SU-DHL-6 (cell line): ENCODE measurements around the gene MACF1.

ENCODE experiments used
- H2AFZ ChIP-seq: fragments of 200-600 bp; sonication (generic); 2 replicates; pipeline ENCODE4 v1.6.1; 2014; ENCODE audit warnings: low read depth, mild to moderate bottlenecking, moderate library complexity, mixed read lengths, antibody characterized with exemption, low read length; ENCODE audit not compliant: severe bottlenecking
- H3F3A ChIP-seq: fragments of 200-600 bp; shearing (Covaris generic); 2 replicates; pipeline ENCODE4 v1.6.0; 2016; ENCODE audit warnings: antibody characterized with exemption, mild to moderate bottlenecking; ENCODE audit not compliant: insufficient read depth
- H3K27ac ChIP-seq: fragments of 200-600 bp; sonication (generic); 2 replicates; pipeline ENCODE4 v1.5.1; 2016; ENCODE audit warnings: low read depth, mild to moderate bottlenecking, low read length, moderate library complexity, mixed read lengths
- H3K27me3 ChIP-seq: fragments of 200-600 bp; sonication (generic), shearing (Covaris generic); 2 replicates; pipeline ENCODE4 v1.6.0; 2014; ENCODE audit warnings: mild to moderate bottlenecking, low read length
- H3K36me3 ChIP-seq: fragments of 200-600 bp; sonication (generic); 2 replicates; pipeline ENCODE4 v1.6.1; 2014; ENCODE audit warnings: mild to moderate bottlenecking, low read length, mixed read lengths
- H3K4me2 ChIP-seq: fragments of 300-600, 200-600 bp; shearing (Covaris generic), sonication (generic); 2 replicates; pipeline ENCODE4 v1.6.0; 2014; ENCODE audit warnings: low read length, low read depth, mild to moderate bottlenecking; ENCODE audit not compliant: poor library complexity, severe bottlenecking
- H3K4me3 ChIP-seq: fragments of 200-600 bp; sonication (generic); 2 replicates; pipeline ENCODE4 v1.5.1; 2014; ENCODE audit warnings: antibody characterized with exemption, low read length, mild to moderate bottlenecking, mixed read lengths; ENCODE audit not compliant: insufficient read depth, poor library complexity, severe bottlenecking
- H3K79me2 ChIP-seq: fragments of 200-600 bp; sonication (generic); 2 replicates; pipeline ENCODE4 v1.6.1; 2014; ENCODE audit warnings: mild to moderate bottlenecking, low read length, moderate library complexity; ENCODE audit not compliant: insufficient read depth
- H3K9ac ChIP-seq: fragments of 200-600 bp; sonication (generic); 2 replicates; pipeline ENCODE4 v1.7.0; 2014; ENCODE audit warnings: mild to moderate bottlenecking, low read length
- H3K9me2 ChIP-seq: fragments of 200-600 bp; sonication (generic); replicated peaks from 2 replicates; pipeline ENCODE4 v1.6.1; 2014; ENCODE audit warnings: low read length; ENCODE audit not compliant: insufficient read depth
- H3K9me3 ChIP-seq: fragments of 200-600 bp; sonication (generic); 2 replicates; pipeline ENCODE4 v1.6.1; 2014; ENCODE audit warnings: low read length, mixed read lengths; ENCODE audit not compliant: insufficient read depth
- H4K20me1 ChIP-seq: fragments of 200-600 bp; sonication (generic); 2 replicates; pipeline ENCODE4 v1.6.1; 2014; ENCODE audit warnings: low read depth, mild to moderate bottlenecking, antibody characterized with exemption, low read length, moderate library complexity, mixed read lengths
- EZH2phosphoT487 ChIP-seq: fragments of 200-600 bp; sonication (generic), shearing (Covaris generic); conservative IDR thresholded peaks from 2 replicates; pipeline ENCODE4 v1.6.1; 2018; ENCODE audit warnings: mild to moderate bottlenecking, antibody characterized with exemption, low read length, moderate library complexity, mixed read lengths
- TF ChIP-seq, protein P1 (sequence below): fragments of 200-600 bp; sonication (generic); IDR thresholded peaks from one replicate; pipeline ENCODE4 v1.5.1; 2017; ENCODE audit warnings: antibody characterized with exemption, mild to moderate bottlenecking, low read length, moderate library complexity; ENCODE audit not compliant: insufficient read depth, poor library complexity, severe bottlenecking

MACF1 gene

DNA sequence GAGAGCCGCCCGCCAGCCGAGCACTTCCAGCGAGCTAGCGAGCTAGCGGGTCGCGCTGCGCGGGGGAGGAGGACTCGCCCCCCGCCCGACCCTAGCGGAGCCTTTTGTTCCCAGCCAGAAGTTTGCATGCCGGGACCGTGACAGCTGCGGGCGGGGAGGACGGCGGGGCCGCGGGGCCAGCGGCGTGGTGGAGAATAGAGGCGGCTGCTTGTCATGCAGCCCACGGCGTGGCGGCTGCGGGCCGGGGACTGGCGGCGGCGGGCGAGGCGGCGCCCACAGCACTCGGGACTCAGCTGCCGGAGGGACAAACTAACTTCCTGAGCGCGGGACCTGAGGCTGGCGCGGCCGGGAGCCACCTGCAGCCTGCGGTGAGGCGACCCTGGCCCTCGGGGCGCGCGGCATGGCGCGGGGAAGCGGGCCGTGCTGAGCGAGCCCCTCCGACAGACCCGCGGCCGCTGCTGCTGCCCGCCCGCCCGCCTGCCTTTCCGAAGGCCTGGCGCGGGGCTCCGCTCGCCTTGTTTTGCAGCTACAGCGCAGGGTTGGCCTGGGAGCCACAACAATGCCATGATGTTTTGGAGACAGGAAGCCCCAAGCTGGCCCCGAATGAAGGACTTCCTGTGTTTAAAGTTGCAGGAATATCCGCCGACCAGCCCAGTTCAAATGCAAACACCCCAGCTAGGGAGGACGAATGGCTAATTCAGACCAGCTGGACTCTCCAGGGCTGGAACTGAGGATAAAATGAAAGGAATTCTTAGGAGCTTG lies 204.7 kb downstream of the MACF1 start:
- H3K4me2 ChIP-seq = peak overlapping the region; percentile 62
- no peaks in the 10 kb centered on the region for H3K9me3 ChIP-seq
- no peak for TF ChIP-seq EZH2phosphoT487
- TF ChIP-seq, protein P1, sequence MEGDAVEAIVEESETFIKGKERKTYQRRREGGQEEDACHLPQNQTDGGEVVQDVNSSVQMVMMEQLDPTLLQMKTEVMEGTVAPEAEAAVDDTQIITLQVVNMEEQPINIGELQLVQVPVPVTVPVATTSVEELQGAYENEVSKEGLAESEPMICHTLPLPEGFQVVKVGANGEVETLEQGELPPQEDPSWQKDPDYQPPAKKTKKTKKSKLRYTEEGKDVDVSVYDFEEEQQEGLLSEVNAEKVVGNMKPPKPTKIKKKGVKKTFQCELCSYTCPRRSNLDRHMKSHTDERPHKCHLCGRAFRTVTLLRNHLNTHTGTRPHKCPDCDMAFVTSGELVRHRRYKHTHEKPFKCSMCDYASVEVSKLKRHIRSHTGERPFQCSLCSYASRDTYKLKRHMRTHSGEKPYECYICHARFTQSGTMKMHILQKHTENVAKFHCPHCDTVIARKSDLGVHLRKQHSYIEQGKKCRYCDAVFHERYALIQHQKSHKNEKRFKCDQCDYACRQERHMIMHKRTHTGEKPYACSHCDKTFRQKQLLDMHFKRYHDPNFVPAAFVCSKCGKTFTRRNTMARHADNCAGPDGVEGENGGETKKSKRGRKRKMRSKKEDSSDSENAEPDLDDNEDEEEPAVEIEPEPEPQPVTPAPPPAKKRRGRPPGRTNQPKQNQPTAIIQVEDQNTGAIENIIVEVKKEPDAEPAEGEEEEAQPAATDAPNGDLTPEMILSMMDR = no peak
- peak overlapping the region; percentile 50 for H3K4me3 ChIP-seq
- peak overlapping the region; percentile 58 for H3K9ac ChIP-seq
- H4K20me1 ChIP-seq = 0 out of 2 replicates have a peak, but pooled peaks cover 3% of the 10 kb centered on the region
- no peaks in the 10 kb centered on the region for H3K27me3 ChIP-seq
- no peak overlapping the region for H2AFZ ChIP-seq
- 0 out of 2 replicates have a peak, but pooled peaks cover 3% of the 10 kb centered on the region for H3K79me2 ChIP-seq
- H3K27ac ChIP-seq = no peak overlapping the region
- no peaks in the 10 kb centered on the region for H3K9me2 ChIP-seq
- H3K36me3 ChIP-seq = no peaks in the 10 kb centered on the region
- H3F3A ChIP-seq = peaks cover 26% of the 10 kb centered on the region

DNA sequence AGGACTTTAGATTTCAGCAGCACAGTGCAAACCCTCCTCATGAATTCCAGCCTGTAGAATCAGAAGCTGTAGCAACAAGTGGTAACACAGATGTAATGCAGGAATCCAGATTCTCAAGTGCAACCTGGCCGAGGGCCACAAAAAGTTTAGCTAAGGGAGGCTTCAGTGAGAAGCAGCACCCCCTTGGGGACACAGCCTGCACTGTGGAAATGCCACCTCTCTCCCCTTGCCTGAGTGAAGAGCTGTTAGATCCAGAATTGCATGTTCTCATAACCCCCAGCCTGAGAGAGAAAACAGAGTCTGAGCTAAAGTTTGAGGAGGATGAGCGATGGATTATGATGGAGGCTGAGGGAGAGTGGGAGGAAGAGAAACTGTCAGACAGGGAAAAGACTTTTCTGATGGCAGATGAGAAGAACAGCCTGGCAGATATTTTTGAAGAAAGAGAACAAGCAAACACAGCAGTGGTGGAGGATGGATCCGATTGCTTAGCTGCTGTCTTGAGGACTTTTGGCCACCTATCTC lies 206.5 kb downstream of the MACF1 start:
- H3K79me2 ChIP-seq = 0 out of 2 replicates have a peak, but pooled peaks cover 3% of the 10 kb centered on the region
- H3K36me3 ChIP-seq = 0 out of 2 replicates have a peak, but pooled peaks cover 3% of the 10 kb centered on the region
- peaks cover 21% of the 10 kb centered on the region for H3F3A ChIP-seq
- no peak overlapping the region for H3K9ac ChIP-seq
- no peak for TF ChIP-seq EZH2phosphoT487
- TF ChIP-seq, protein P1 = peak; percentile 50
- no peaks in the 10 kb centered on the region for H3K9me3 ChIP-seq
- no peak overlapping the region for H3K27ac ChIP-seq
- H2AFZ ChIP-seq = no peak overlapping the region
- H3K27me3 ChIP-seq = no peaks in the 10 kb centered on the region
- H3K4me2 ChIP-seq = no peak overlapping the region
- H4K20me1 ChIP-seq = no peaks in the 10 kb centered on the region
- H3K9me2 ChIP-seq = no peaks in the 10 kb centered on the region
- no peak overlapping the region for H3K4me3 ChIP-seq

DNA sequence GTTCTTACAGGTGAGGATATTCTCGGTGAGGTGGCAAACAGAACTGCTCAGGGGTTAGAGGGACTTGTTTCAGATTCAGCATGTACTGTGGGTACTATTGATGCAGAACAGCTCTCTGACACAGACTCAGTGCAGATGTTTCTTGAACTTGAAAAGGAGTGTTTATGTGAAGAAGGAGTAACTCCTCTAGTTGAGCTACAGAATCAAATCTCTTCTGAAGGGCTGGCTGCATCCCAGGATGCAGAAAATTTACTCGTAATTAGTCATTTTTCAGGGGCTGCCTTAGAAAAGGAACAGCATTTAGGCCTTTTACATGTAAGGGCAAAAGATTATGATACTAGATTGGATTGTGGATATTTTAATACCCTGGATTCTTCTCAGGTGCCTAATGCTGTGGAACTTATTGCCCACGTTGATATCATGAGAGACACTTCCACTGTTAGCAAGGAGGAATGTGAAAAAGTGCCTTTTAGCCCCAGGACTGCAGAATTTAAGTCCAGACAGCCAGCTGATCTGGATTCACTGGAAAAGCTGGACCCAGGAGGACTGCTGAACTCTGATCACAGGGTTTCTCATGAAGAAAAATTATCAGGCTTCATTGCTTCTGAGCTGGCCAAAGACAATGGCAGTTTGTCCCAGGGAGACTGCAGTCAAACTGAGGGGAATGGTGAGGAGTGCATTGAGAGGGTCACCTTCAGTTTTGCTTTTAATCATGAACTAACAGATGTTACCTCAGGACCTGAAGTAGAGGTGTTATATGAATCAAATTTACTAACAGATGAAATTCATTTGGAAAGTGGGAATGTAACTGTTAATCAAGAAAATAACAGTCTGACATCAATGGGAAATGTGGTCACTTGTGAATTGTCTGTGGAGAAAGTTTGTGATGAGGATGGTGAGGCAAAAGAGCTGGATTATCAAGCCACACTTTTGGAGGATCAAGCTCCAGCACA lies 207.3 kb downstream of the MACF1 start:
- TF ChIP-seq, protein P1 = no peak
- no peak for TF ChIP-seq EZH2phosphoT487
- Histone ChIP-seq H3F3A (peaks cover 18% of the 10 kb centered on the region), H3K9me2 (no peaks in the 10 kb centered on the region), H3K9ac (no peak overlapping the region), H4K20me1 (no peaks in the 10 kb centered on the region), H2AFZ (no peak overlapping the region), H3K27me3 (no peaks in the 10 kb centered on the region), H3K36me3 (0 out of 2 replicates have a peak, but pooled peaks cover 3% of the 10 kb centered on the region), H3K4me2 (no peak overlapping the region), H3K79me2 (0 out of 2 replicates have a peak, but pooled peaks cover 3% of the 10 kb centered on the region), H3K9me3 (no peaks in the 10 kb centered on the region), H3K4me3 (no peak overlapping the region), H3K27ac (no peak overlapping the region)
